ENCODE measurements around the gene MBD5.

- no peak for TF ChIP-seq CTCF (conservative IDR thresholded peaks at IDR 0.05 in 1 of 2, IDR thresholded peaks at IDR 0.05 in 1 of 2; ENCODE audit: extremely low read depth in 1 of 2, insufficient read depth in 1 of 2, low read depth in 1 of 2, low read length in 2 of 2)
- TF ChIP-seq EZH2 (IDR thresholded peaks at IDR 0.05; ENCODE audit: borderline replicate concordance, low read length), result no peak
Observed at GRCh38 chr2:148458171-148458570, 437.3 kb downstream of the MBD5 start.

All from mammary epithelial cell (primary cell).